Kidney capillary endothelial cell (primary cell): Measurements from ENCODE around the gene RBM24.

Experiments used
- DNase-seq: peaks from one replicate; pipeline ENCODE4 v3.0.0-alpha.2; 2018; ENCODE audit warnings: low spot score

The RBM24 gene

DNA sequence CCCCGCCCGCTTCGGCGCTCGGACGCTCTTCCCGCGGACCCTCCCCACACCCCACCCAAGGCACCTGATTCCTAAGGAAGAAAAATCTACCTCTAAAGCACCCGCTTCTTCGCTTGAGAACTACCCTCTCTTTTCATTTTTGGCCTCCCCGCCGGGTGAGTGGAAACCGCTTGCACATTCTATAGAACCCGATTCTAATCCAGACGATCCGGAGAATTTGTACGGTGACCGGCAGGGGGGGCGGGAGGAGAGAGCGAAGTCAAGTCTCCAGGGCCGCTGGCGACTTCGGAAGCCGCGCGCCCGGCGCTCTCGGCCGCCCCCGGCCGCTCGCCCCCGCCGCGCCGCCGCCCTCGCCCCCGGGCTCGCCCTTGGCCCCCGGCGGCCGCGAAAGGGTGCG, at the start of gene RBM24:
TSS of gene RBM24 (plus strand) at position 262 of the 397 bp plus-strand sequence. CDS start 221 bp downstream, outside the sequence.
- peak; percentile 47 for DNase-seq

DNA sequence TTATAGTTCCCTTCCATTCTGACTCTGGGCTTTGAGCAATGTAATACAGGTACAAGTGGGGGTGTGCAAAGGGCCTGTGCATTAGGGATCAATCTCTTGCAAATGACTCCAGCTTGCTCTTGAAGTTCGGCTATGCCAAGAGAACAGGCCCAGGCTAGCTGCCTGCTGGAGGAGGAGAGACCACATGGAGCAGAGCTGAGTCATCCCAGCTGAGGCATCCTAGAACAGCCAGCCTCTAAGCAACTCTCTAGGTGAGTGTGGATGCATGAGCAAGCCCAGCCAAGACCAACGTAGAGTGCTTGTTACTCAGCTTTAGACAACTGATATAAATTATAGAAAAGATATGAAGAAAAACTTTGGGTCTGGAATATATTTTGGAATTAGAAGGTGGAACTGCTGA, 47.6 kb upstream of the RBM24 start:
- no peak for DNase-seq

DNA sequence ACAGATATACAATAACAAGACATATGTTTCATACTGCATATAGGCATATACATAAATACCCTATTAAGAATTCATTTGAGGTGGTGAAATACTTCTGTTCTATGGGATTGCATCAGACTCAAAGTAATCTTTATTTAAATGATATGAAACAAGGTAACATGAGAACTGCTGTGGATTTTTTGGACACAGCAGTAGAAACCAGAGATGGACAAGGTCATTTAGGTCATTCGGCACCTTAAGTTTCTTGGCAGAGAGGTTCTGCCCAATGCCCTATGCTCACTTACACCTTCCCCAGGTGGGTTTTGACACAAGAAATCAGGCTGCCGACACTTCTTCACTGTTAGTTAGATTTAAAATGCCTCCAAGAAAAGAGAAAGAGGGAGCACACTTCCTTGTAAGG, 43.9 kb upstream of the RBM24 start:
- DNase-seq: no peak

DNA sequence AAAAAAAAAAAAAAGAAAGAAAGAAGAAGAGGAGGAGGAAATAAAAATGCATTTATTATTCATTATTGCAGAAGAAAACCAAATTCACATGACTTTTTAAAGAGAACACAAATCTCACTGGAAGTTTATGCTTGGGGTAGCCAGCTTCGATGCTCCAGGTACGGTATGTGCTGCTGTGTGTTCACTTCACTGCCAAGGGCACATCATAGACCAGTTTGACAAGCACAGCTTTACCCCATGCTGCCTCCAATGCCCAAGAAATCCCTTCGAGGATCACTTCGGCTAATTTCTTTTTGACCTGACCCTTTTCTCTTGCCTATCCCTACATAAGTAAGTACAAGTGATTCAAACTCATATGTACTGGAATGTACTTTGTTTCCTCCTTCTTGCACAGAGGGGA, 41.9 kb upstream of the RBM24 start:
- no peak for DNase-seq

DNA sequence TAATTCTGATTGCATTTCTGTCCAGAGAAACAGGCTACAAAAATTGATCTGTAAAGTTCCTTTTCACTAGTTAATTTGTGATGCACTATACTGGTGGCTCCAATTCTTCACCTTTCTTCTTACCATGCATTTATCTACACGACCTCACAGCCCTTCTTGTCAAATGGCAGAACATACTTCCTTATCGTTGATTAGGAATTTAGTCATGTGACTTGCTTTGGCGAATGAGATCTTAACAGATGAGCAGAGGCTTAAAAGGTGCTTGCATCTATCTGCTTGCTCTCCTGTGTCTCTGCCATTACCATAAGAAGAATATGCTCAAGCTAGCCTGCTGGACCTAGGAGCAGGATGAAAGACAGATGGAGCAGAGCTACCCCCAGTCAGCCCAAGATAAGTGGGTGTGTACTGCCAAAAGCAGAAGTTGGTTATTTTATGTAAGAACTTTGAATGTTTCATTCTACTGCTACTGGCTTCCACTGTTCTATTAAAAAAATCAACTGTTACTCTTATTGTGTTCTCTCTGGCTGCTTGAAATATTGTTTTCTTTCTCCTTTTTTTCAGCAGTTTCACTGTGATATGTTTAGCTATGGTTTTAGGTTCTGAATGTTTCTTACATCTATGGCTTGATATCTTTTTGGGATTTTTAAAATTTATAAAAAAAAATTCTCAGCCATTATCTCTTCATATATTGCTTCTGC, 40.2 kb upstream of the RBM24 start:
- no peak for DNase-seq

DNA sequence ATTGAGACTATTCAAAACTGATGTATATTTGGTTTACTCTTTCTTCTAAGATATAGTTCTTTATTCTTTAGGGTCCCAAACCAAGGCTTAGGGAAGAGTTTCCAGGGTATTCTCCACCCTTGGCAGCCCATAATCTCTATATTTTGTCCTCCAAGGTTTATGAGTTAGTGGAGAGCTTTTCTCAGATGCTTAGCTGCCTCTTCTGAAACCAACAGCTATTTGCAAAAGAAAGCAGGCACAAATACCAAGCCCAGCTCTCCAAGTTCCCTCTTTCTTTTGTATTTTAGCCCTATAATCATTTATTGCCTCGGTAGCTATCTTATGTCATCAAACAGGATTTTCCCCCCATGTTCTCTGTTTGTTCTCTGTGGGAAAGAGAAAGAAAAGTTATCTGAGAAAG, 39.1 kb upstream of the RBM24 start:
- no peak for DNase-seq

DNA sequence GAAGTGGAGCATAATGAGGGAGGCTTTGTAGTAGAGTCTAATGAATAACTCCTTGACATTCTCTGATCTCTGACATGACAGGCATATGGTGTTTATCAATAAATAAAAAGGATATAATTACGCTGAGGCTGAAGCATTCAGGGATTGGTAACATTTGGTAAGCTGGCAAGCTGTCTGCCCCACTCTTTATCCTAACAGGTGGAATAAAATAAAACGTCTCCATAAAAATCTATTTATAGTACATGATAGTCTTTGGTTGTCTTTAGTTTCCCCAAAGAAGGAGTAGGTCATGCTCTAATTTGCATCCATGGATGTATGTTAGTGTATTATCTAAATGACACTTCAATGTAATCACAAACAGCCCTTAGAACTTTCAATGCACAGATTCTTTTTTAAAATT, 30.9 kb upstream of the RBM24 start:
- no peak for DNase-seq

DNA sequence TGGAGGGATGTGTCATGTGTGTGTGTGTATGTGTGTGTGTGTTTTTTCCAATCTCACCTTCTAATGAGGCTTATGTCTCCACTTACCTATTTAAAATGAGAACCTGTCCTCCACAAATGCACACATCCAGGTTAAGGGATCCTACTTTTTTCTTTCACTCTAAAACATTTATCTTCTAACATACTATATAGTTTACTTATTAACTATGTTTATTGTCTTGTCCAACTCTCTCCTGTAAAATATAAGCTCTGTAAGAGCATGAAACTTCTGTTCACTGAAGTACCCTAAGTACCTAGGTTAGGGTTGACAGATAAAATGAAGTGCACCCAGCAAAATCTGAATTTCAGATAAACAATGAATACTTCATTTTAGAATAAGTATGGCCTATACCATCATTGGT, 29.2 kb upstream of the RBM24 start:
- no peak for DNase-seq

DNA sequence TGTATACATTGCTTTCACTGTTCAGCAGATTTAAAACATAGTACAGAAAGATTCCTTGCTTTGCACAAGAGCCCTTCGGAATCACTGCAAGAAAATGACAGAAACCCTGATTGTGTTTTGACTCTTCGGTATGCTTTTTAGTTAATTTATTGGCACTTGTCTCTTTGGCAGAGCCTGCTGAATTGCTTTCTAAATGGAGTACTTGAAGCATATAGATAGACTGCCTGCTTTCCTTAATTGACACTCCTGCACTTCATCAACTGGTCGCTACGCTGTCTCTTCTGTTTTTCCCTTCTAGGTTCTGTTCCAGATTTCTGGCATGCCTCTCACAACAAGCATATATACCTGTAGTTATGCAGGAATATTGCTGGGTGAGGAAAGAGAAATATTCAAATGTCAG, 22.4 kb upstream of the RBM24 start:
- no peak for DNase-seq

DNA sequence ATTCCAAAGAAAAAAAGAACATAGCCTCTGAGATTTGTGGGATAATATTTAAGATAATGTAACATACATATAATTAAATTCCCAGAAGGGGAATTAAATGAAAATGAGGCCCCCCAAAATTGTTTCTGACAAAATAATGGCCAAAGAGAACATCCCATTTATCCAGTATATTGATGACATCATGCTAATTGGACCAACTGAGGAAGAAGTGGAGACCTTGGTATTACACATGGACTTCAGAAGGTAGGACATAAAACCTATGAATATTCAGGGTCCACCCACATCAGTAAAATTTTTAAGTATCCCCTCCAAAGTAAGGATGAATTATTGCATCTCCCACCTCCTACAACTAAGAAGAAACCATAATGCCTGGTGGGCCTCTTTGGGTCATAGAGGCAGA, 15.6 kb upstream of the RBM24 start:
- DNase-seq: no peak

DNA sequence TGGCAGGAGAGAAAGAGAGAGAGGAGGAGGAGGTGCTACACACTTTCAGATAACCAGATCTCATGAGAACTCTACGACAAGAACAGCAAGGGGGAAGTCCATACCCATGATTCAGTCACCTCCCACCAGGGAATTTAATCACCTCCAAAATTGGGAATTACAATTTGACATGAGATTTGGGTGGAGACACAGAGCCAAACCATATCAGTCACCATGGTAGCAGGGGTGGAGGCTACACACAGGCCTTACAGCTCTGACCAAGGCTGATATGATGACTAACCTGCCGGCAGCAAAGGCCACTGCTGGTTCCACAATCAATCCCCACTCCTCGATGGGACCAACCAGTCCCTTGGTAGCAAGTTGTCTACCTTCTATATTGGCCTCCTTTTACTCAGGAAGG, 13.6 kb upstream of the RBM24 start:
- no peak for DNase-seq

DNA sequence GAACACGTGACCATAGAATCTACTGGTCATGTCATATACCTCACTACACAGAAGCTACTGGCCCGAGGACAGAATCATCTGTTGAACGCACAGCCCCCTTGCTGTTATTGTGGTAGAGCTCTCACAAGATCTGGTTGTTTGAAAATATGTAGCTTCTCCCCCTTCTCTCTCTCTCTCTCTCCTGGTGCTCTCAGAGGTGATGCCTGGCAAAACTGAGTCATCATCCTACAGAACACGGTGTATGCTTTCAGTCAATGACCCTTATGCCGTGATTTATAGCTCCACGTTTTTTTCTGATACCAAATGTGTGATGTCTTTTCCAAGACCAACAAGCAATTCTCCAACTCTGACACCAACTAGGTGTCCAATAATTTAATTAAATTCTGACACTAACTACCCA, 13.0 kb upstream of the RBM24 start:
- DNase-seq: no peak

DNA sequence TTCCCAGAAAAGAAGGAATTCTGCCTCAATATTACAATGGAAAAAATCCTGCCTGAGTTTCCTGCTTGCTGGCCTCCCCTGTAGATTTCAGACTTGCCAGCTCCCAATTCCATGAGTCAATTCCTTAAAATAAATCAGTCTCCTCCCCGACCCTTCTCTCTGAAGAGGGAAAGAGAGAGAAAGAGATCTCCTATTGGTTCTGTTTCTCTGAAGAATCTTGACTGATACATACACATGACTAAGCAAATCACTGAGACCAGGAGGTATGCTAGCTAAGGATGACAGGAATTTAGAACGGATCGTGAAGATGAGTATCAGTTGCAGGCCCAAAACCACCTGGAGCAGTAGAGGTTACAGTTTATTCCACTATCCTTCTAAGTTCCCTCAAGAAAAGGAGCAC, 11.3 kb upstream of the RBM24 start:
- no peak for DNase-seq

DNA sequence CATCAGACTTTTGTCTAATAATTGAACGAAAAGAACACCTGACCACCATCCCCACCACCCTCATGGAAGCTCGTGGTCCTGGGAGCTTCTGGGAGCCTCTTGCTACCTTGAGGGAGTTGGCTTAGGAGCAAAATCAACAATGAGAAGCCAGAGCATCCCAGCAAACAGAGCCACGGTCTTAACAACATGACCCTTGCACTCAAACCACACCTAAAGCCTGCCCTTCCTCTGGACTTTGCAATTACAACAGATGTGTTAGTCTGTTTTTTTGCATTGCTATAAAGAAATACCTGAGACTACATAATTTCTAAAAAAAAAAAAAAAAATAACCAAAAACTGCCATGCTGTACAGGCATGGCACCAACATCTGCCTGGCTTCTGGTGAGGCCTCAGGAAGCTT, 9.5 kb upstream of the RBM24 start:
- no peak for DNase-seq

DNA sequence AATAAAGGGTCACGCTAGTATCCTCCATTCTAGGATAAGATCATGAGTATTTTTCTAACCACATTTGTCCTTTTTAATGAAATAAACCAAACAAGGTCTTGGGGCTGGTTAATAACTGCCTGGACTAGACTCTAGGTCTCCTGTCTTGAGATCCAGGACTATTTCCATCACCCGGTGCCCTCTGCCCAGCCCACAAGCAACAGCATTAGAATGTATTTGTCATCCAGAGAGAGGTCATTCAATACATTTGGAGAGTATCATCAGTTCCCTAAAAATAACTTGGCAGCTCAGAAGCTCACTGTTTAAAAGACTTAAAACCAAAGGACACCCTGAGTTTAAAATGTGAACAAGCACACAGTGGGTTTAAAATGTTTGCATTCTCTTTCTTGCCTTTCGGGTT, 4.4 kb upstream of the RBM24 start:
- no peak for DNase-seq

DNA sequence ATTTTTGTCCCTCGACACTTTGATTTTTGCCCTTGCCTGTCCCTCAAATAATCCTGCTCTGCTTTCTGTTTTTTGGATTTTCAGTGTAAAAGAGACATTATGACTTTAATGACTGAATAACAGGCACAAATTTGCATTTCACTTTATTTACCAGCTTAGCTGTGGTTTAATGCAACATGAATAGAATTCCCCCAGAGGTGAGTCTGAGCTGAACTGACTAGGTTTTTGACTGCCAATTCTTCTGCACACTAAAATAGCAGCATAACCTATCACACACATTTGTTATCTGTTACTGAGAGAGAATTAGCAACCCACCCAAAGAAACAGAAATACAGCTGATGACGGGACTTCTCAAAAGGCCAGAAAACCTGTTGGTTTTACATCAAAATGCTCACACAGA, 3.9 kb upstream of the RBM24 start:
- DNase-seq: no peak

DNA sequence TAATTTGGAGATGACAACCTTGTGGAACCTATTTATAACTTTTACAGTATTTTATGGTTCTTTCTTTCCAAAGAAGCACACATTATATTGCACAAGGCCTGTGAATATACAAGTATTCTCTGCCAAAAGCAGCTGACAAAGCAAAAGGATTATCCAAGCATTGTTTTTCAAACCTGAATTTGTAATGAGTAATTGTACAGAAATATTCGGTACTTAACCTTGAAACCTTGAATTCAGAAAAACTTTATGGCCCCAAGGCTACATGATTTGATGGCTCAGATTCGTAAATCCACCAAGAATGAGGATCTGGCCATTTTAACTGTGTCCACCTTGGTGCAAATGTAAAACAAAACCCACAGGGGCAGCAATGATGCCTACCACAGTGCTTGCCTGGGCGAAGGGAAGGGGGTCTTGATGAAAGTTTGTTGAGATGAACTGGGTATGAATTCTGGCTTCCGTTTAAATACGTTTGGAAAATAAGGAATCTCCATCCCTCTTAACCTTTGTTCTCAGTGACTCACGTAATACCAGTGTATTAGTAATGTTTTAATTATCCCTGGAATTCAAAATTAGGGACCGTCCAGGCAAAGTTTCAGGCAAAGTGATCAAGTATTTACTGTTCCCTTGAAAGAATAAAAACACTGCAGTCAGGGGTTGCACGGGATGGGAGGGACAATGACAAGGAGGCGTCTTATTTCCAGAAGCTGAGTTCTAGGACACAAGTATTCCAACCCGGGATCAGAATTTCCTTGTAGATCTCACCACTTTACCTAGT, 2.7 kb upstream of the RBM24 start:
- peak; percentile 32 for DNase-seq

DNA sequence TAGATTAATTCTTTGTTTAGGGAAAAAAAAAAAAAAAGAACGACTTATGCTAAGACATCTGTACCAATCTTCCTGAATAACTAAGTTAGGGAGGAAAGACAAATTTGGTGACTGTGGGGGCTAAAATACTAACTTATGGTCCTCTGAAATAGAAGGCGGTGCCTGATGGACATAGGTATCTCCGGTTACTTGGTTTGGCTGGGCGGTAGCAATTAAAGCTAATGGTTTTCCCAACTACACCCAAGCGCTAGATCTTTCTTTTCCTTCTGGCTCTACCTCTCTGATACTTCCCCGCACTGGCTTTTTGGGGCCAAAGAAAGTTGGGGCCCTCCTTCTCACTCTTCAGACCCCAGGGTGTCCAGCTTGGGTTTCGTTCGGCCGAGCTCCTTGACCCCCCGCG, 1.0 kb upstream of the RBM24 start:
- no peak for DNase-seq

DNA sequence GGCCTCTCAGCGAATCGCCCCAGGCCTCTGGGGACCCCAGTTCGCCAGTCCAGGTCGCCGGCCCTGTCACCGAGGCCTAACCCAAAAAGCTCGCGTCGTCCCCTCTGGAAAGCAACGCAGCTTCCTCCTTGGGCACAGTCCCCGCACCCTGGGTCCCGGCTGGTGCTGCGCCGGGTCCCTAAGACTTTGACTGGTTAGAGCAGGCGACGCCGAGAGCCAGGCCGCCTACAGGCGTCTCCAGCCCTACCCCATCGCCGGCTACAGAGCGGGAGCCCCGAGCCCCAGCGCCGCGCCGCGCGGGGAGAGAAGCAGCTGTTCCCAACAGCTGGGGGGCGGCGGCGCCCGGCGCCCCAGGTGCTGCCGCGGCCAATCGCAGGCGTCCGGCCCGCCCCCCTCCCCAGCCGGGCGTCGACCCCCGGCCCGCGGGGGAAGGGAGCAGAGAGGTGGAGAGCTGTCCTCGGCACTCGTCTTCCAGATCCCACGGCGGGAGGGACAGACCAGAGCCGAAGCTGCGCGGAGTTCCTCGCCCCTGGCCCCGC, 540 bp upstream of the RBM24 start:
- no peak for DNase-seq

DNA sequence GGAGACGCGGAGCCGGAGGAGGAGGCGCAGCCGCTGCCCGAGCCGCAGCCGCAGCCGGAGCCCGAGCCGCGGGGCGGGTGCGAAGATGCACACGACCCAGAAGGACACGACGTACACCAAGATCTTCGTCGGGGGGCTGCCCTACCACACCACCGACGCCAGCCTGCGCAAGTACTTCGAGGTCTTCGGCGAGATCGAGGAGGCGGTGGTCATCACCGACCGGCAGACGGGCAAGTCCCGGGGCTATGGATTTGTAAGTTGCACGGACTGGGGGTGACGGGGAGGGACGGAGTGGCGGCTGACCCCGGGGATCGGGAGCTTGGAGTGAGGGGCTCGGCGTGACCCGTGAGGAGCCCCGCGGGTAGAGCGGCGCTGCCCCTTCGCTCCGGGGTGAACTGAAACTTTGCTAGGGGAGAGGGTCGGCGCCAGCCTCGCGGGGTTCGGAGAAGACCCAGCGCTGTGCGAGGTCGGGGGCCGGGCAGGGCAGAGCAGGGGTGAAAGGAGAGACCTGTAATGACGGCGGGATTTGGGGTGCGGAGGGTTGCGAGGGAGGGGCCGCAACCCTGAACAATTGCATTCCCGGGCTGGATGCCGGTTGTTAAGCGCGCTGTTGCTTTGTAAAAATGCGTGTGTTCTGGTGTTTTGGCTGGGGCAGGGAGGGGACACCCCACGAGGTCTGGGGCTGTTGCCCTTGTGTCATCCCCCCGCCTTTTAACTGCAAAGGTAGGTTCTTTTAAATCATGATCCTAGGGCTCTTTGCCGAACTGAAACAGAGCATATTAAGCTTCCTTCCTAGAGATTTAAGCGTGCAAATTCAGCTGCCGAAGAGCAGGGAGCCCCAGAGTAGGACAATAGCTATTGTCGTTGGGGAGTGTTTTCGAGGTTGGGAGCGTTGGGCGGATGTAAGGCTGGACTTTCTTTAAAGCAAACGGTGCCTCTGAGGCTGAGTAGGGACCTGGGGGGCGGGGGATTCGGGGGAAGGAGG, 628 bp downstream of the RBM24 start:
- DNase-seq: peak; percentile 36

DNA sequence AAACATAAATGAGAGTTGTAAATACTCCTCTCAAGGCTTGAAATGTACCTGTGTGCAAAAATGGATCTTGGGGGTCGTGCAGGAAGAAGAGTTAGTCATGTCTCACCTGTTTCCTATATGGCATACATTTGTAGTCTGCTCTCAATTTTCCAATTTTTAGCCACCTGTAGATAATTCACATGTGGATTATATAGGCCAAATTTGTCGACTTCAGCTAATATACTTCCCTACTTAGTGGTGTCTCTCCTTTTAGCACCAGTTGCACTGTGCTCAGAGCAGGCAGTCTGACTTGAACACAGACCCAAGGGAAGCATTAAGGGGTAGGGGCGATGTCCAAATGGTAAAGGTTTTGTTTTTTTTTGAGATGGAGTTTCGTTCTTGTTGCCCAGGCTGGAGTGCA, 1.9 kb downstream of the RBM24 start:
- DNase-seq: no peak

DNA sequence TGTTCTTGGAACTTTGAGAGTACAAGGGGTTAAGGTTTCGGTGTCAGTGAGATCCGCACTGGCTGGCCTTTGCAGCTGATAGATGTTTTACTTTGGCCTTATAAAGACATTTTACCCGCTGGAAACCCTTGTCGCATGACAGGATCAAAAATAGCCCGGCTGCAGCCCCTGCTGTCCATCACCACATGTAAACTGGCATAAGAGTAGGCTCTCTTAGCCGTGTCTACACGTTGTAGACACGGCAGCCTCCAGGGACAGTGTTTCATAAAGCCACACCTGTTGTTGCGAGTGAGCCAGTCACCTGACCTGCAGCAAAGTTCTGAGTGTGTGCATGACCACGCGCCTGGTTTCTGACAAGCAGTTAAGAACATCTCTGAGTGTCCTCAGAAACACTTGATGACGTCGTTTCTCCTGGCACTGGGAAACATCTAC, 8.5 kb downstream of the RBM24 start:
- DNase-seq: no peak
